ENCODE measurements around the gene NOP9. TPM values are rescaled to one million over a fixed set of nuclear protein-coding genes. Genes with fewer than 3 reads are reported as not detected.

Gene NOP9
- total RNA-seq, 1 experiment from 2014 or later = 17.1 TPM

GRCh38 chr14:24280797-24281460 is 18.7 kb upstream of the NOP9 start:
- DNase-seq (ENCODE audit: low read depth) = no peak

- no peak for DNase-seq (ENCODE audit: low read depth)
Measured at GRCh38 chr14:24281636-24282035, 18.0 kb upstream of the NOP9 start.

- no peak for DNase-seq (ENCODE audit: low read depth)
Measured at GRCh38 chr14:24282736-24283135, 16.9 kb upstream of the NOP9 start.

- no peak for DNase-seq (ENCODE audit: low read depth)
Measured at GRCh38 chr14:24283796-24284460, 15.7 kb upstream of the NOP9 start.

- DNase-seq (ENCODE audit: low read depth) = no peak
Measured at GRCh38 chr14:24284501-24285035, 15.1 kb upstream of the NOP9 start.

GRCh38 chr14:24285351-24285750 is 14.3 kb upstream of the NOP9 start:
- DNase-seq (ENCODE audit: low read depth) = no peak

- no peak for DNase-seq (ENCODE audit: low read depth)
Measured at GRCh38 chr14:24286996-24287395, 12.7 kb upstream of the NOP9 start.

GRCh38 chr14:24289649-24290280 is 9.9 kb upstream of the NOP9 start:
- DNase-seq (ENCODE audit: low read depth) = no peak

- no peak for DNase-seq (ENCODE audit: low read depth)
Measured at GRCh38 chr14:24290746-24291145, 8.9 kb upstream of the NOP9 start.

GRCh38 chr14:24291446-24292117 is 8.1 kb upstream of the NOP9 start:
- no peak for DNase-seq (ENCODE audit: low read depth)

- no peak for DNase-seq (ENCODE audit: low read depth)
Measured at GRCh38 chr14:24292118-24292807, 7.4 kb upstream of the NOP9 start.

- DNase-seq (ENCODE audit: low read depth) = no peak
Measured at GRCh38 chr14:24293525-24293924, 6.1 kb upstream of the NOP9 start.

GRCh38 chr14:24296341-24297157 is 3.1 kb upstream of the NOP9 start:
- DNase-seq (ENCODE audit: low read depth) = peak; percentile 94

- peak; percentile 32 for DNase-seq (ENCODE audit: low read depth)
Measured at GRCh38 chr14:24297190-24297964, 2.3 kb upstream of the NOP9 start.

GRCh38 chr14:24298892-24299254 is 777 bp upstream of the NOP9 start:
- peak; percentile 85 for DNase-seq (ENCODE audit: low read depth)

- DNase-seq (ENCODE audit: low read depth) = no peak
Measured at GRCh38 chr14:24300326-24300980, 803 bp downstream of the NOP9 start.

- no peak for DNase-seq (ENCODE audit: low read depth)
Measured at GRCh38 chr14:24304019-24304387, 4.4 kb downstream of the NOP9 start.

- no peak for DNase-seq (ENCODE audit: low read depth)
Measured at GRCh38 chr14:24307156-24307574, 7.5 kb downstream of the NOP9 start.

GRCh38 chr14:24307575-24308341 is 8.1 kb downstream of the NOP9 start, which contains the start of gene CIDEB:
CIDEB (minus strand) TSS chr14:24307977; CDS start chr14:24307858, 119 bp downstream.
- DNase-seq (ENCODE audit: low read depth) = peak; percentile 64

Measured in Daoy (cell line).